ENCODE results near the gene SETBP1.

The SETBP1 gene

GRCh38 chr18:44818668-44819403 is 138.1 kb downstream of the SETBP1 start:
- H3K4me1 Mint-ChIP-seq, result peaks cover 72% of the 10 kb centered on the region
- no peaks in the 10 kb centered on the region for H3K9me3 Mint-ChIP-seq
- no peak overlapping the region for H3K4me3 Mint-ChIP-seq
- no peak for TF ChIP-seq CTCF (IDR thresholded peaks at IDR 0.05)
- DNase-seq, result no peak
- peaks cover 2% of the 10 kb centered on the region for H3K27me3 Mint-ChIP-seq (ENCODE audit: low read depth, poor library complexity)
- H3K36me3 Mint-ChIP-seq (ENCODE audit: low read depth), result peaks cover 23% of the 10 kb centered on the region
- H3K27ac Mint-ChIP-seq, result peak overlapping the region; percentile 96

GRCh38 chr18:44819944-44820510 is 139.3 kb downstream of the SETBP1 start:
- peaks cover 77% of the 10 kb centered on the region for H3K4me1 Mint-ChIP-seq
- no peaks in the 10 kb centered on the region for H3K27me3 Mint-ChIP-seq (ENCODE audit: low read depth, poor library complexity)
- H3K4me3 Mint-ChIP-seq, result no peak overlapping the region
- TF ChIP-seq CTCF (IDR thresholded peaks at IDR 0.05), result no peak
- no peaks in the 10 kb centered on the region for H3K9me3 Mint-ChIP-seq
- no peak for DNase-seq
- H3K27ac Mint-ChIP-seq, result no peak overlapping the region
- H3K36me3 Mint-ChIP-seq (ENCODE audit: low read depth), result peaks cover 23% of the 10 kb centered on the region

GRCh38 chr18:44821924-44822323 is 141.2 kb downstream of the SETBP1 start:
- Mint-ChIP-seq H3K36me3 (ENCODE audit: low read depth) (peaks cover 23% of the 10 kb centered on the region), H3K4me3 (no peak overlapping the region), H3K4me1 (peaks cover 76% of the 10 kb centered on the region), H3K27me3 (ENCODE audit: low read depth, poor library complexity) (no peaks in the 10 kb centered on the region), H3K9me3 (no peaks in the 10 kb centered on the region), H3K27ac (no peak overlapping the region)
- DNase-seq, result no peak
- TF ChIP-seq CTCF (IDR thresholded peaks at IDR 0.05), result no peak

GRCh38 chr18:44823286-44823685 is 142.6 kb downstream of the SETBP1 start:
- no peaks in the 10 kb centered on the region for H3K9me3 Mint-ChIP-seq
- no peak overlapping the region for H3K27ac Mint-ChIP-seq
- TF ChIP-seq CTCF (IDR thresholded peaks at IDR 0.05), result no peak
- H3K4me3 Mint-ChIP-seq, result no peak overlapping the region
- H3K36me3 Mint-ChIP-seq (ENCODE audit: low read depth), result peaks cover 23% of the 10 kb centered on the region
- DNase-seq, result no peak
- H3K27me3 Mint-ChIP-seq (ENCODE audit: low read depth, poor library complexity), result no peaks in the 10 kb centered on the region
- peaks cover 76% of the 10 kb centered on the region for H3K4me1 Mint-ChIP-seq

- no peak for TF ChIP-seq CTCF (IDR thresholded peaks at IDR 0.05)
- Mint-ChIP-seq H3K4me1 (peaks cover 76% of the 10 kb centered on the region), H3K4me3 (no peak overlapping the region), H3K27me3 (ENCODE audit: low read depth, poor library complexity) (no peaks in the 10 kb centered on the region), H3K9me3 (no peaks in the 10 kb centered on the region), H3K36me3 (ENCODE audit: low read depth) (peaks cover 23% of the 10 kb centered on the region), H3K27ac (no peak overlapping the region)
- no peak for DNase-seq
These were observed 143.1 kb downstream of the SETBP1 start for GRCh38 chr18:44823782-44824181.

GRCh38 chr18:44824884-44825283 is 144.2 kb downstream of the SETBP1 start:
- no peak for TF ChIP-seq CTCF (IDR thresholded peaks at IDR 0.05)
- DNase-seq, result no peak
- no peaks in the 10 kb centered on the region for H3K9me3 Mint-ChIP-seq
- peaks cover 18% of the 10 kb centered on the region for H3K36me3 Mint-ChIP-seq (ENCODE audit: low read depth)
- H3K4me3 Mint-ChIP-seq, result no peak overlapping the region
- H3K4me1 Mint-ChIP-seq, result peaks cover 65% of the 10 kb centered on the region
- H3K27me3 Mint-ChIP-seq (ENCODE audit: low read depth, poor library complexity), result no peaks in the 10 kb centered on the region
- peak overlapping the region; percentile 0 for H3K27ac Mint-ChIP-seq

Measured in nephron progenitor cell (in vitro differentiated cells).